Fibroblast of skin of right quadriceps (primary cell): ENCODE results near the gene NRXN3.
A peak's percentile ranks its signal among the peaks of the same experiment; 100 is the strongest.

Source experiments
- DNase-seq: peaks from one replicate; pipeline ENCODE4 v3.0.0-alpha.2; 2013

NRXN3 gene

DNA sequence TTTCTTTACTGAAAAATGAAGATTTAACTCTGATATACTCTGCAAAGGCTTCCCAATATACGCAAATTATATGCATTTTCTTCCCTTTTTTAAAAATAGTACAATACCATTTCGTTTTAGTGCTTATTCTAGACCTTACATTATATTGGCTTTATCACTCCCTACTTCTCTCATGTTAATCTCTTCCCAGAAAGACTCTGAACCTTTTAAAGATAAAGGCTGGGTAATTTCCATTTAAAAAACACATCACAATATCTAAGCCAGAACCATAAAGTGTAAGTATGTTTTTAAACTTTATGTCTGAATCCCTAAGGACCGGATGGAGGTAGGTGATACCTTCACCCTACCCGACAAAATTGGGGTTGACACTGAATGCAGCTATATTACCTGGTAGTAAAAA, 1720.4 kb downstream of the NRXN3 start:
- DNase-seq, result no peak

DNA sequence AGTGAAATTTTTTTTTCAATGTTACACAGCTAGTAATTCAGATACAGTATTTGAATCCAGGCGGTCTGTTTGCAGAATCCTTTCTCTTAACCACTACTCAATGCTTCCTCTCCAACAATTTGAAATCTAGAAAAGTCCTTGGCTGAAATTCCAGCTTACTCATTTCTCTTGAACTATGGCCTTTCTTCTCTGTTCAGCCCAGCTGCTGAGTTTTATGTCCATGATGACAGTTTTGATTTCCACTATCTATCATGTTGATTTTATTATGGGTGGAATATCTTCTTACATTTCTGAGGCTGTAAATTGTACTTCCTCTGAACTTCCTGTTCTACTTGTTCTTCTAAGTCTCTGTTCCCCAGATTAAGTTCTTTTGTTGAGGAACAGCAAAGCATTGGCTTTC, 1725.8 kb downstream of the NRXN3 start:
- peak; percentile 52 for DNase-seq

DNA sequence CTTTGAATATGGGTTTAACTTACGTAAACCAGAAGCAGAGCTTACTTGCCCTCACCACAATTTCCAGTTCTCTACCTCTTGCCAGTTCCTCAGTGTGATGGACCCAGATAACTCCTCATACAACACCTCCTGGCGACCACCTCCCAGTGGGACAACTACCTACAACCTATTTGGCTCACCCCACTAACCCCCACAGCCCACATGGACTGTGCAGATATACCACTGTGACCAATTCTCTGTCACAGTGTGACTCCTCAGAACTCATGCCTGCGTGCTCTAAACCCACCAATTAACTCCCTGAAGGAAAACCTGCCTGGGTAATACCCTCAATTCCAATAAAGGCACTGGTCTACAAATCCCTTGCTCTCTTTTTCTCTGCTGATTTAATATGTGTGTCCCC, 1729.4 kb downstream of the NRXN3 start:
- no peak for DNase-seq

DNA sequence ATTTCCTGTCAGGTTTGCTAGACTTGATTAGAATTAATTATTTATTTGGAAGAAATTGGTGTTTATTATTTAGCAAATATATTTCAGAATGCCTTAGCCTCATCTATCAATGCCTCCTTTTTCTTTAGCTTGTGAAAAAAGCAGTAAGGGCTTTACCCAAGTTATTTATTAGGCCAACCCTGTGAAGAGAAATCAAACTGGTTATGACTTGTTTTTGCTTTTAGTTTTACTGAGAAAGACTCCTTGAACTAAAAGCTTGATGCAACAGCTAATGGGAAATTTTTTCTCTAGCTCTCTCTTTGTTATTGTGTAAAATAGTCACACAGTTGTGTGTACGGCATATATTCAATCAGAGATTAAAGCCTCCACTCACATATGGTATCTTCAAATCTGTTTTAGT, 1734.3 kb downstream of the NRXN3 start:
- DNase-seq, result no peak

DNA sequence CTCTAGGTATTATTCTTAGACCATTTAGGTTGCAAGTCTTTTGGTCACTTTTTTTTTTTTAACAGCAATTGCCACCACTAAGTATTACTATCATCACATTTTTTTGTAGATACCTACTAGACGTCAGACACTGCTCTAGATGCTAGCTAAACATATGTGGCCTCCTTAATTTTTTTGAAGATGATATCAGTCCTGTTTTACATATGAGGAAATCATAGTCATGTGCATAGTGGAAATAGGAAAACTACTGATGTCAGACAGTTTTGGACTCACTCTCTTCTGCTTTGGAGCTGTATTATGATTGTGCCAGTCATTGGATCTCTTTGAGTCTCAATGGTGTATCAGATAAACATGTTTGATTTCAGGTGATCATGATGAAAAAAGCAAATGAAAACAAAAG, 1736.8 kb downstream of the NRXN3 start:
- no peak for DNase-seq

DNA sequence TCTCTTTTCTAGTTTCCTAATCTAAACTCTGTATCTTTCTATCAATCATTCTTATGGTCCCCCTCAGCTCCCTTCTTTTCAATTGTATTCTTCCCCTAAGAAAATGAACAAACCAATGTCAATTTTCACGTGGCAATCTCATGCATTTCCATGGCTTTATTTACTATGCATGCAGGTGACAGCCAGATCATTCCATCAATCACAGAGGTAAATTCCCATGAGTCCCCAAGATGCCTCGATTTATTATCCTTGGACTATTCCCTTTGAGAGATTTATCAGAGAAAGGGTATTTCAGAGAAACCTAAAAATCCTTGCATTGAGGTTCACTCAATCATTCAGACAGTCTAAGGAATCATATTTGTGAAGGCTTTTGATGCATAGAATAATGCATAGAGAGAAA, 1739.9 kb downstream of the NRXN3 start:
- DNase-seq, result no peak

DNA sequence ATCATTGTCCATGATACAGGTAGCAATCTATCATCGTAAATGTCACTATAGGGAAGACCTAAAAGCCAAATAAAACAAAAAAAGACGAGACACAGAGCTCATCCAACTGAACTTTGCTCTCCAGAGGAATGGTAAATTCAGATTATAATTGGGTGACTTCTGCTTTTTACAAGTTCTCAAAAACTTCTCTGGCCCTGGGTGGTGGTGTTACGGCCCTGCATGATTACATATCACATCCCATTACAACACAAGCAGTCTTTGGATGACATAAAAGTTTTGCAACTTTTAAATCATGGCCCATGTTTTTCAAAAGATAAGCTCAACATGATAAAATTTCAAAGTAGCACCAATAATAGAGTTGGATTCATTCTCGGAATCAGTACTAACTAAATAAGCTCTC, 1741.6 kb downstream of the NRXN3 start:
- DNase-seq, result no peak

DNA sequence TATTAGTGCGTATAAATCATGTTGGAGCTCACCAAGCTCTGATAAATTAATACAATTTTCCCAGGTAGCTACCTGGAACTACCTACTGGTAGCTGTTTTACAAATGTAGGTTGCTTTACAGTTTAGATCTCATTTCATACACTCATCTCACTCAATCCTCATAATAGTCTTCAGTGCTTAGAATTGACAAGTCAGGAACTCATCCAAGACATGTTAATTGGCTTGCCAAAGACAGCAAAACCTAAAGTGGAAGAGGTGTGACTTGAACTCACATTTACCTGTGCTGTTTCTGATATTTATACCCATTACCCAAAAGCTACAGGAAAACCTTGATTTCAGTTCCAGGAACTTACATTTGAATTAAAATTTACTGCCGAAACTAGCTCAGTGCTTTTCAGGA, 1744.4 kb downstream of the NRXN3 start:
- no peak for DNase-seq

DNA sequence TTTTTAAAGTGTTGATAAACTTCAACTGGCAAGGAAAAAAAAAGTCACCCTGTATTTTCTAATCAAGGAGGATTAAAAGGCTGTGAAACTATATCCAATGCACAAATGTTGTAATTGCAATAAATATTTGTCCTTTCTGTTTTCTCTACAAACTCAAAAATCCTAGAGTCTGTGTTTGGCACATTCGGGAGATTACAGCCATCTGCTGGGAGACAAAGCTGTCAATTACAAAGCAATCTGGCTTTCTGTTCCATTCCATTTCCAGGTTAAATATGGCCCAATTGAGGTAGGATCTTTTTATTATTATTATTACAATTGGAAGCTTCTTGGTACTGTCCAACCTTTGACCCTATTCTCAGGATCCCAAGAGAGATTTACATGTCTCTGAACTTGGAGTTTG, 1745.2 kb downstream of the NRXN3 start:
- no peak for DNase-seq

DNA sequence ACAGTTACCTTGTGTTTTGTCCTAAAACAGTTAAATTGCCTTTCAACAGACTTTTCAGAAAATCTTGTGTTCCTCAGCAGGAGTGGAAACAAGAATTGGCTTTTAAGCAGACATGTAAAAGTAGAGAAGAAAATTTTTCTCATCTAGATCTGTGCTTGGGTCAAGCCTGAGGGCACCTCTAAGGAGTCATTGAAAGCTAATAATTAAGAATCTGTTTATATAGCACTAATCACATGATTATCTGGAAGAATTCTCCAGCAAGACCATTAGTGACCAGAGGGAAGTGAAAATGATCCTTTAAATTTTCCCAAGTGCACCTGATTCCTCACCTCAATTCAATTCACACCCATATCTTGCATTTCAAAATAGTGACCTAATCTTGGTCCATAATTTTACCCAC, 1746.1 kb downstream of the NRXN3 start:
- no peak for DNase-seq

DNA sequence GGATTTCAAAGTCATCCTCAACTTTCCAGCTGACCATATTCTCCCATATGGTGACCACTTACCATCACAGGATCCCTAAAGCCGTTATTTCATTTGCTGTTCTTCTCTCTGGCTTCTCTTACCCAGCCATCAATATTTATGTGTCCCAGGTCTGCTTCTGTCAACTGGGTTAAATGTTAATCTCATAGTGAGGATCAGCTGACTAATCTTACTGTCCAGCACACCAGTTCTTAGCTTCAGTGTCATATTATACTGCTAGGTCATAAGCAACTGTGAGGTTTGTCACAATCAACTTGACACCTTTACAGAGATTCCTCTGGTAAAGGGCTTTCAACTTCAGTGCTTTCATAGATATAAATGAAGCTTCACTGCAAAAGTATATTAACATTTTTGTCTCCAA, 1746.7 kb downstream of the NRXN3 start:
- no peak for DNase-seq
